ENCODE measurements around the gene TSR1.

DNA sequence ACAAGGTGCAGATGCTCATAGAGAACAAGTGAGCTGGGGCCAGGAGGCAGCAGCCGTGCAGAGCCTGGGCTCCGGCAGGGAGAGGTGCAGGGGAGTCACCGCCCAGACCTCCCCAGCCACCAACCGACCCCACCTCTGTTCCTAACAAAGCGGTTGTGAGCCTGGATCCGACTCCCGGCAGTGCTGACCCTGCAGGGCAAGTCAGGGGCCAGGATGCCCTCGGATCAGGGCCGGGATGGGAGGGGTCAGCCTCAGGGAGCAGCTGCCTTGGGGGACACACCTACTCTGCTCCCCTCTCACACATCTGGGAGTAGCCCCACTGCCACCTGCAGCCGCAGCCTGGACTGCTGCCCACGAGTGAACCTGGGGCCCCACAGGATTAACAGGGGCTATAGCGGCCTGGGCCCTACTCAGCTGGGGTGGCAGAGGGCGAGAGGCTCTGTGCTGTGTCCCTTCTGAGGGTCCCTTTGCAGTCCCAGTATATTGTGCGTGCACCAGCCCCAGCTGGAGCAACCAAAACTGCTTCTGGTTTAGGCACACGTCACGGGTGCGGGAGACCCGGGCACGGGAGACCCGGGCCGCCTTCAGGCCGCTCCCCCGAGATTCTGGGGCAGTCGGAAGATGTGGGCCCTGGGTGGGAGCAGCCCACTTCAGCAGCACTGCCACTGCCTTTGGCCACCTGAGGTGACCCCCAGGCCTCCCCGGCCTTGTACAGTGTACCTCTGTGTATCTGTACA lies 43.4 kb upstream of the TSR1 start:
- no peak for TF ChIP-seq CTCF (IDR thresholded peaks at IDR 0.05)
- TF ChIP-seq EZH2 (IDR thresholded peaks at IDR 0.05; ENCODE audit: borderline replicate concordance, insufficient read depth, low read depth, low read length, poor library complexity, severe bottlenecking) = no peak

All from B cell (primary cell).